ENCODE measurements around the gene VGLL4.
A peak's percentile ranks its signal among the peaks of the same experiment; 100 is the strongest.

Gene VGLL4

GRCh38 chr3:11566916-11567315, 76.8 kb downstream of the VGLL4 start:
- no peak for DNase-seq

GRCh38 chr3:11566478-11566877, 77.2 kb downstream of the VGLL4 start:
- no peak for DNase-seq

- DNase-seq, result no peak
These were observed 77.8 kb downstream of the VGLL4 start for GRCh38 chr3:11565932-11566331.

GRCh38 chr3:11565492-11565891, 78.2 kb downstream of the VGLL4 start:
- DNase-seq, result no peak

- no peak for DNase-seq
These were observed 78.6 kb downstream of the VGLL4 start for GRCh38 chr3:11565072-11565471.

GRCh38 chr3:11564577-11565001, 79.1 kb downstream of the VGLL4 start:
- no peak for DNase-seq

- no peak for DNase-seq
These were observed 79.9 kb downstream of the VGLL4 start for GRCh38 chr3:11563865-11564185.

GRCh38 chr3:11563159-11563864, 80.4 kb downstream of the VGLL4 start:
- no peak for DNase-seq

- no peak for DNase-seq
These were observed 81.3 kb downstream of the VGLL4 start for GRCh38 chr3:11562277-11562881.

- DNase-seq, result no peak
These were observed 83.0 kb downstream of the VGLL4 start for GRCh38 chr3:11560746-11561145.

- peak in 2 of 58 donors; percentile 20 to 30 for DNase-seq
These were observed 83.7 kb downstream of the VGLL4 start for GRCh38 chr3:11559816-11560633.

- DNase-seq, result no peak
These were observed 84.5 kb downstream of the VGLL4 start for GRCh38 chr3:11558918-11559815.

- peak in 1 of 58 donors; percentile 33 for DNase-seq
These were observed 85.3 kb downstream of the VGLL4 start for GRCh38 chr3:11558411-11558903.

GRCh38 chr3:11558002-11558401, 85.7 kb downstream of the VGLL4 start:
- DNase-seq, result peak in 5 of 58 donors; percentile 36 to 53 (median 43)

GRCh38 chr3:11556851-11557644, 86.7 kb downstream of the VGLL4 start:
- DNase-seq, result peak in 1 of 58 donors; percentile 45

- no peak for DNase-seq
These were observed 87.7 kb downstream of the VGLL4 start for GRCh38 chr3:11555881-11556633.

- peak in 2 of 58 donors; percentile 40 to 48 for DNase-seq
These were observed 88.4 kb downstream of the VGLL4 start for GRCh38 chr3:11555211-11555782.

GRCh38 chr3:11554666-11555065, 89.0 kb downstream of the VGLL4 start:
- DNase-seq, result no peak

- DNase-seq, result no peak
These were observed 89.5 kb downstream of the VGLL4 start for GRCh38 chr3:11554236-11554610.

All from anterior cingulate cortex (tissue), 58 donors.